Kasumi-1 (cell line): Measurements from ENCODE around the gene ACOT6.
"Not testable (repeated sequence)": the region's sequence is repeated elsewhere in the genome, so short reads cannot be mapped to it uniquely, and the experiment has no call there.

ENCODE experiments used
- DNase-seq, 2 experiments: peaks; one replicate each; lab custom pipeline; 2025; lab: John Stamatoyannopoulos, UW

The ACOT6 gene

GRCh38 chr14:73599499-73599898 lies 12.8 kb upstream of the ACOT6 start:
- no peak for DNase-seq

GRCh38 chr14:73602994-73603393 lies 9.3 kb upstream of the ACOT6 start:
- no peak for DNase-seq

GRCh38 chr14:73606271-73606670 lies 6.0 kb upstream of the ACOT6 start:
- no peak for DNase-seq

DNA sequence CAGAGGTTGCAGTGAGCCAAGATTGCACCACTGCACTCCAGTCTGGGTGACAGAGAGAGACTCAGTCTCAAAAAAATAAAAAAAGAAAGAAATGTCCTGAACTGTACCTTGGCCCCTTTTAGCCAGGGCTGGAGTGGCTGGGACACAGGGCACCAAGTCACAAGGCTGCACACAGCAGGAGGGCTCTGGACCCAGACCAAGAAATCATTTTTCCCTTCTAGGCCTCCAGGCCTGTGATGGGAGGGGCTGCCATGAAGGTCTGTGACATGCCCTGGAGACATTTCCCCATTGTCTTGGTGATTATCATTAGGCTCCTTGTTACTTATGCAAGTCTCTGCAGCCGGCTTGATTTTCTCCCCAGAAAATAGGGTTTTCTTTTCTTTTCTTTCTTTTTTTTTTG lies 5.1 kb upstream of the ACOT6 start:
- DNase-seq: no peak

GRCh38 chr14:73610687-73611086 lies 1.6 kb upstream of the ACOT6 start:
- DNase-seq: no peak

GRCh38 chr14:73613046-73613383 lies 698 bp downstream of the ACOT6 start:
- peak; percentile 29 to 35 for DNase-seq

- no peak for DNase-seq
Observed at GRCh38 chr14:73613419-73613963, 1.2 kb downstream of the ACOT6 start.

GRCh38 chr14:73616831-73617230 lies 4.5 kb downstream of the ACOT6 start:
- DNase-seq: no peak

GRCh38 chr14:73619524-73619923 lies 7.2 kb downstream of the ACOT6 start:
- no peak for DNase-seq

DNA sequence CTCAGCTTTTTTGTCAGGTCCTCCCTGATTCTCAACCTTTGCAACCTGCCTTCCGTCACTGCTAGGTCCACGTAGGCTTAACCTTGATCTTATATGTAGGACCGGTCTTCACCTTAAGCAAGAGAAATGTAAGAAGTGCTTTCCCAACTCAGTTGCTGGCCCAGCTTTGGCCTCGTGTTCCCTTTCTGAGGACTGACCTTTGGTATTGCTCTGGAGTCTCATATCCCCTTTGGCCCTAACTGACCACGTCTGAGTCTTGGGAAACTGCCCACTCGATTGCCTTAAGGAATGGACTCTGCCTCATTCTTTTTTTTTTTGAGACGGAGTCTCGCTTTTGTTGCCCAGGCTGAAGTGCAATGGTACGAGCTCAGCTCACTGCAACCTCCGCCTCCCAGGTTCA lies 8.0 kb downstream of the ACOT6 start:
- no peak for DNase-seq

DNA sequence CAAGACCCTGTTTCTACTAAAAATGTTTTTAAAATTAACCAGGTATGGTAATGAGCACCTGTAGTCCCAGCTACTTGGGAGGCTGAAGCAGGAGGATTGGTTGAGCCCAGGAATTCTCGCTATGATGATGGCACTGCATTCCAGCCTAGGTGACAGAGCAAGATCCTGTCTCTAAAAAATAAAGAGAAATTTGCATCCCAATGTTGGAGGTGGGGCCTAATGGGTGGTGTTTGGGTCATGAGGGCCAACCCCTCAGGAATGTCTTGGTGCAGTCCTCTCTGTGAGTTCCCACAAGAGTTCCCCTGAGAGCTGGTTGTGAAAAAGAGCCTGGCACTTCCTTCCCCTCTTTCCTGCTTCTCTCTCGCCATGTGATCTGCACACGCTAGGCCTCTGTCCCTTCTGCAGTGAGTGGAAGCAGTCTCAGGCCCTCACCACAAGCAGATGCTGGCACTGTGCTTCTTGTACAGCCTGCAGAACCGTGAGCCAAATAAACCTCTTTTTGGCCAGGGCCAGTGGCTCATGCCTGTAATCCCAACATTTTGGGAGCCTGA lies 11.3 kb downstream of the ACOT6 start:
- no peak for DNase-seq

- DNase-seq: no peak
Observed at GRCh38 chr14:73625706-73626105, 13.4 kb downstream of the ACOT6 start.

DNA sequence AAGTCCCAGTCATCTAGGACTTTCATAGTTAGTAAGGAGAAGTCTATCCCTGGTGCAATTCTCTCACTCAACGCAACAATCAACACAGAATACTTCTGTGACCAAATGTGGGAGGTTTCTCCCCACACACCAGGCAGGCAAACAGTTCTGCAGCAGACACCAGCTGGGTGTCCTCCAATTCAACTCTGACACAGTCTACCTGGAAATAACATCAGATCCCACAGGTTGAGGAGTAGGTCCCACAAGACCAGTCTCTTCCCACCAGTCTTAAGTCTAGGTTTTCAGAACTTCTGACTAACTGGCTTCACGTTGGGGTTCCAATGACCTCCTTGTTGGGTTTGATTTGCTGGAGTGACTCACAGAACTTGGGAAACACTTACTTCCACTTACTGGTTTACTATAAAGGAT lies 14.8 kb downstream of the ACOT6 start:
- no peak for DNase-seq

GRCh38 chr14:73630009-73630780 lies 17.9 kb downstream of the ACOT6 start:
- no peak for DNase-seq

DNA sequence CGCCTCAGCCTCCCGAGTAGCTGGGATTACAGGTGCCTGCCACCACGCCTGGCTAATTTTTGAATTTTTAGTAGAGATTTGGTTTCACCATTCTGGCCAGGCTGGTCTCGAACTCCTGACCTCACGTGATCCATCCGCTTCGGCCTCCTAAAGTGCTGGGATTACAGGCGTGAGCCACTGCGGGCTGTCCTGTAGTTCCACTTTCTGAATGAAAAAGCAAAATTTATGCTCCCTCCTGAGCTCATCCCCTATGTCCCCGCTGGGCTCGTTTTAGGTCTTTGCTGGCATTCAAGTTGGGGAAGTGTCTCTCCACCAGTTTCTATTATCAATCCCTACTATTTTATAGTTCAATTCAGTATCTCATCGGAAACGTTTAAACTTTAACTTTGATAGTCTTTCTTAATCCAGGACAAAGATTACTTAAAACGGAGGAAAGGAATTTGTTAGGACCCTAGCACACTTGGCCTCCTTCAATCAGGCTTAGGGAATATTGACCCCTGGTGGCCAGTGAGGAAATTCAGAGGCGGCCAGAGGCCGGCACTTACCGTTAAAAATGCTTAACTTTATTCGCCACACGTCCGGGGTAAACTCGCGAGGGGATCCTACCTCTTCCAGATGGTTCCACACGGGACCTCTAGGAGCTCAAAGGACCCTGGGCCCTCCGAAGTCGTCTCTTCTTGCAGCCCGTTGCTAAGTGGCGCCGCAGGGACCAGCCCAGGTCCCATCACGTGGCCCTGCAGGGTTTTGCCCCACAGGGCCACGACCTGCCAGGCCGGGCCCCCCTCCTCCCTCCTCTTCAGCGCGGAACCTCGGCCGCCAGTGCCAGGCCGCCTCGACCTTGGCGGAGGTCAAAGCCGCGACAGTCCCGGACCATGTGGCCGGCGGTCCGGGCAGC lies 21.0 kb downstream of the ACOT6 start:
- DNase-seq: peak; percentile 46 to 73

DNA sequence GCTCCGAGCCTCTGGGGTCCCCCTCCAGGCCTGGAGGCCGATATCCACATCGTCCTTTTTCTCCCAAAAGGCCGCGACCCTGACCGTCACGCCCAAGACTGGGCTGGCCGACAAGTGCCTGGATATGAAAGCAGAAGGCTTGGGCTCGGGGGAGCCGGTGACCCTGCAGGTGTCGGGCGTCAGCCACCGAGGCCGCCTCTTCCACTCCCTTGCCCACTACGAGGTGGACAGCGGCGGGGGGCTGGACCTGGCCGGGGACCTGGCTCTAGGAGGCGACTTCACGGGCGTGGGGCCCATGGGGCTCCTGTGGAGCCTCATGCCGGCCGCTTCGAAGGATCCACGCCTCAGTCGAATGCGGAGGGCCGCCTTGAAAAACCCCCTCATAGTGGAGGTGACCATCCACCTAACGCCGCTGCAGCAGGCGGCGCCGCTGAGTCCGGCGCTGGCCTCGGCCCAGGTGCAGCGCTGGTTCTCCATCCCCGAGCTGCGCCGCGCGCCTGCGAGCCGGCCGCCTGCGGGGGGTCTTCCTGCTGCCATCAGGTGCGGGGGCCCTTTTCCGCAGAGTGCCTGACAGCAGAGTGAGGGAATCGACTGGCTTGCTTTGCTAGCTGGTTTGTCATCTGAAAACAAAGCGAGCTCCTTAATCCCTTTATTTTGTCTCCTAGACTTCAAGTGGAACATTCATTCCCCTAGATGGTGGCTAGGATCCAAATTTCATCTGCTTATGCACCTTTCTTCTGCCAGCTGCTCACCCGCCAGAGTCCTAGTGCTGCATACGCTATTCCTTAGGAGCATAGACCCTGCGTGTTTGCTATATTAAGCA lies 21.9 kb downstream of the ACOT6 start:
- DNase-seq: no peak

DNA sequence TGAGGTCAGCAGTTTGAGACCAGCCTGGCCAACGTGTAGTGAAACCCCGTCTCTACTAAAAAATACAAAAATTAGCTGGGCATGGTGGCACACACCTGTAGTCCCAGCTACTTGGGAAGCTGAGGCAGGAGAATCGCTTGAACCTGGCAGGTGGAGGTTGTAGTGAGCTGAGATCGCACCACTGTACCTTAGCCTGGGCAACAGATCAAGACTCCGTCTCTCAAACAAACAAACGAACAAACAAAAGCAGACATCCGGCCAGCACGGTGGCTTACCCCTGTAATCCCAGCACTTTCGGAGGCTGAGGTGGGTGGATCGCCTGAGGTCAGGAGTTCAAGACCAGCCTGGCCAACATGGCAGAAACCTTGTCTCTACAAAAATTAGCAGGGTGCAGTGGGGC lies 24.0 kb downstream of the ACOT6 start:
- DNase-seq: not testable (repeated sequence)

DNA sequence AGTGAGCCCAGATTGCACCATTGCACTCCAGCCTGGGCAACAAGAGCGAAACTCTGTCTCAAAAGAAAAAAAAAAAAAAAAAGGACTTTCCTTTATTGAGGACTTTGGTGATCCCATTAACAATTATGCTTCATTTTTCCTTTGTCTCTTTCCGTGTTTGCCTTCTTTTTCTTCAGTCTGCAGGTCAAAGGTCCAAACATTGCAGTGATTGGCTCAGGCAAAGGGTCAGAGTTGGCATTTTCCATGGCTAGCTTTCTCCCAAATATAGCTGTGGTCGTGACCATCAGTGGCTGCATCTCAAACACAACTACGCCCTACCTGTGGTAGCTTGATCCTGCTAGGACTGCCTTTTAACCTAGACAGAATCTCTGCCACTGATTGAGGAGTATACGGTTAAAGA lies 25.5 kb downstream of the ACOT6 start:
- no peak for DNase-seq

DNA sequence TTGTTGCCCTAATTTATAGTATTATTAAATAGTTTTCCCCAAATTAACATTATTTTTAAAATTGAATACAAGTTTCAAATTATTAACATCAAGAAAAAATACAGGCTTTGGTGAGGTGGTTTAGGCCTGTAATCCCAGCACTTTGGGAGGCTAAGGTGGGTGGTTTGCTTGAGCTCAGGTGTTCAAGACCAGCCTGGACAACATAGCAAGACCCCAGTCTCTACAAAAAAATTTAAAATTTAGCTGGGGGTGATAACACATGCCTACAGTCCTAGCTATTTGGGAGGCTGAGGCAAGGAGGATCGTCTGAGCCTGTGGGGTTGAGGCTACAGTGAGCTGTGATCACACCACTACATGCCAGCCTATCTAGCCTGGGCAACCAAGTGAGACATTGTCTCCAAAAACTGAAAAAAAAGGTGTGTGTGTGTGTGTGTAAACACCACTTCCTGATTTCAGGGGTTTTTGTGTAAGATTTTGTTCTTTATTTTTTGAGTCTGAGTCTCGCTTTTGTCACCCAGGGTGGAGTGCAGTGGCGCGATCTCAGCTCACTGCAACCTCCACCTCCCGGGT lies 28.6 kb downstream of the ACOT6 start:
- DNase-seq: no peak

- DNase-seq: peak; percentile 86 to 92
Observed at GRCh38 chr14:73644531-73645247, 32.4 kb downstream of the ACOT6 start, which contains the start of gene DNAL1. Gene DNAL1 (plus strand): TSS chr14:73644986. CDS start chr14:73645040, 54 bp downstream.

GRCh38 chr14:73645248-73645610 lies 32.9 kb downstream of the ACOT6 start:
- no peak for DNase-seq
